DOHH2 (cell line): ENCODE measurements around the gene SPOCK2.

ENCODE experiments used
- EZH2phosphoT487 ChIP-seq: fragments of 200-600 bp; sonication (generic); IDR thresholded peaks from 2 replicates; pipeline ENCODE4 v1.6.1; 2017; ENCODE audit warnings: borderline replicate concordance, mild to moderate bottlenecking, antibody characterized with exemption, low read length, moderate library complexity, mixed read lengths
- TF ChIP-seq, protein P1 (sequence below): fragments of 200-600 bp; sonication (generic); IDR thresholded peaks from one replicate; pipeline ENCODE4 v1.5.1; 2014; ENCODE audit warnings: antibody characterized with exemption, mild to moderate bottlenecking, low read depth, low read length; ENCODE audit not compliant: poor library complexity, severe bottlenecking

DNA sequence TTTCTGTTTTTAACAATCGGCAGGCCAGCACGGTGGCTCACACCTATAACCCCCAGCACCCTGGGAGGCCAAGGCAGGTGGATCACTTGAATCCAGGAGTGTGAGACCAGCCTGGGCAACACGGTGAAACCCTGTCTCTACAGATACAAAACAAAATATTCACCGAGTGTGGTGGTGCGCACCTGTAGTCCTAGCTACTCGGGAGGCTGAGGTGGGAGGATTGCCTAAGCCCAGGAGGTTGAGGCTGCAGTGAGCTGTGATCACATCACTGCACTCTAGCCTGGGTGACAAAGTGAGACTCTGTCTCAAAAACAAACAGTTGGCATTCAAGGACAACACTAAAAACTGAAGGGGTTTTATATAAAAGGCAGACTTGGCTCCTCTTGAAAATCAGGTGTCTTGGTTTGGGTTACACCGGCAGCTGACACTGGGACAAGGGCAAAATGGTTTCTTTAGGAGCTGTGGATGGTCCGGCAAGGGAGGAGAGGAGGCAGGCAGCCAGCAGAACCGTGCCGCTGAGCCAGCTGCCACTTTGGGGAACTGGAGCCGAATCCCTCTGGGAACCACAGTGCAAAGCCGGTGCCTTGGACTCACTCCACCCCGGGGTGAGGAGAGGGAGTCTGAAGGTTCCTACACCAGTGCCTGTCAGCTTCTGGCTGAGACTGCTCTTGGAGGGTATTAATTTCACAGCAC lies 71.6 kb downstream of the SPOCK2 start:
- TF ChIP-seq, protein P1, sequence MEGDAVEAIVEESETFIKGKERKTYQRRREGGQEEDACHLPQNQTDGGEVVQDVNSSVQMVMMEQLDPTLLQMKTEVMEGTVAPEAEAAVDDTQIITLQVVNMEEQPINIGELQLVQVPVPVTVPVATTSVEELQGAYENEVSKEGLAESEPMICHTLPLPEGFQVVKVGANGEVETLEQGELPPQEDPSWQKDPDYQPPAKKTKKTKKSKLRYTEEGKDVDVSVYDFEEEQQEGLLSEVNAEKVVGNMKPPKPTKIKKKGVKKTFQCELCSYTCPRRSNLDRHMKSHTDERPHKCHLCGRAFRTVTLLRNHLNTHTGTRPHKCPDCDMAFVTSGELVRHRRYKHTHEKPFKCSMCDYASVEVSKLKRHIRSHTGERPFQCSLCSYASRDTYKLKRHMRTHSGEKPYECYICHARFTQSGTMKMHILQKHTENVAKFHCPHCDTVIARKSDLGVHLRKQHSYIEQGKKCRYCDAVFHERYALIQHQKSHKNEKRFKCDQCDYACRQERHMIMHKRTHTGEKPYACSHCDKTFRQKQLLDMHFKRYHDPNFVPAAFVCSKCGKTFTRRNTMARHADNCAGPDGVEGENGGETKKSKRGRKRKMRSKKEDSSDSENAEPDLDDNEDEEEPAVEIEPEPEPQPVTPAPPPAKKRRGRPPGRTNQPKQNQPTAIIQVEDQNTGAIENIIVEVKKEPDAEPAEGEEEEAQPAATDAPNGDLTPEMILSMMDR = no peak
- no peak for TF ChIP-seq EZH2phosphoT487
